IPS-NIHi7 (cell line): ENCODE data around the gene DMRT2.

Experiments used
- DNase-seq: peaks from one replicate; pipeline ENCODE4 v3.0.0; 2012; ENCODE audit warnings: mixed read lengths; ENCODE audit errors: extremely low spot score

The DMRT2 gene

GRCh38 chr9:1050125-1050895 is at the start of gene DMRT2:
DMRT2 (plus strand) TSS chr9:1050357; CDS start chr9:1051614, 1,257 bp downstream.
- DNase-seq: peak; percentile 98

GRCh38 chr9:1001838-1002237 is 48.3 kb upstream of the DMRT2 start:
- no peak for DNase-seq

- no peak for DNase-seq
Observed at GRCh38 chr9:1002678-1003077, 47.5 kb upstream of the DMRT2 start.

GRCh38 chr9:1005043-1005667 is 45.0 kb upstream of the DMRT2 start:
- DNase-seq: peak; percentile 64

GRCh38 chr9:1007312-1007711 is 42.8 kb upstream of the DMRT2 start:
- DNase-seq: no peak

- DNase-seq: no peak
Observed at GRCh38 chr9:1008216-1008615, 41.9 kb upstream of the DMRT2 start.

GRCh38 chr9:1009101-1009707 is 41.0 kb upstream of the DMRT2 start:
- DNase-seq: peak; percentile 82

GRCh38 chr9:1013021-1013420 is 37.1 kb upstream of the DMRT2 start:
- DNase-seq: no peak

- no peak for DNase-seq
Observed at GRCh38 chr9:1014225-1014624, 35.9 kb upstream of the DMRT2 start.

GRCh38 chr9:1014640-1015039 is 35.5 kb upstream of the DMRT2 start:
- DNase-seq: no peak

- peak; percentile 74 for DNase-seq
Observed at GRCh38 chr9:1018121-1018520, 32.0 kb upstream of the DMRT2 start.

GRCh38 chr9:1024112-1024511 is 26.0 kb upstream of the DMRT2 start:
- DNase-seq: no peak

GRCh38 chr9:1025131-1025530 is 25.0 kb upstream of the DMRT2 start:
- no peak for DNase-seq

- DNase-seq: no peak
Observed at GRCh38 chr9:1026219-1026618, 23.9 kb upstream of the DMRT2 start.

- no peak for DNase-seq
Observed at GRCh38 chr9:1028501-1029190, 21.5 kb upstream of the DMRT2 start.

GRCh38 chr9:1031951-1032601 is 18.1 kb upstream of the DMRT2 start:
- DNase-seq: no peak

GRCh38 chr9:1034271-1034670 is 15.9 kb upstream of the DMRT2 start:
- no peak for DNase-seq

- DNase-seq: no peak
Observed at GRCh38 chr9:1039589-1039988, 10.6 kb upstream of the DMRT2 start.

- DNase-seq: peak; percentile 88
Observed at GRCh38 chr9:1042466-1042865, 7.7 kb upstream of the DMRT2 start.

GRCh38 chr9:1044643-1045042 is 5.5 kb upstream of the DMRT2 start:
- DNase-seq: no peak

GRCh38 chr9:1046639-1047572 is 3.3 kb upstream of the DMRT2 start:
- DNase-seq: peak; percentile 55
